Fibroblast of the aortic adventitia (primary cell): ENCODE measurements around the gene TNS4. TPM values are rescaled to one million over a fixed set of nuclear protein-coding genes. Genes with fewer than 3 reads are reported as not detected.

ENCODE experiments used
- DNase-seq: peaks from one replicate; pipeline ENCODE4 v3.0.0-alpha.2; 2010; ENCODE audit warnings: low read depth
- H3K4me3 ChIP-seq: 2 replicates; pipeline ENCODE4 v1.5.1; 2011; ENCODE audit warnings: low read depth, mild to moderate bottlenecking, control low read depth, low read length, moderate library complexity
- CTCF ChIP-seq: IDR thresholded peaks from 2 replicates; pipeline ENCODE4 v1.5.1; 2011; ENCODE audit warnings: mild to moderate bottlenecking, low read length, control low read depth, inconsistent platforms; ENCODE audit not compliant: insufficient read depth
- total RNA-seq: library from RNA; depleted of rRNA; stranded (reverse); fragments of >200 nt; gene quantifications from 2 replicates; pipeline ENCODE4 v1.2.3, GENCODE V29; 2012; ENCODE audit warnings: low replicate concordance

TNS4 gene
- total RNA-seq, 1 donor: not detected

- TF ChIP-seq CTCF: no peak
- DNase-seq: peak; percentile 97
- no peak overlapping the region for H3K4me3 ChIP-seq
These were observed 43.2 kb downstream of the TNS4 start for GRCh38 chr17:40457964-40458791.

- TF ChIP-seq CTCF: no peak
- no peak overlapping the region for H3K4me3 ChIP-seq
- no peak for DNase-seq
These were observed 44.1 kb downstream of the TNS4 start for GRCh38 chr17:40457369-40457768.

GRCh38 chr17:40456396-40456951, 44.9 kb downstream of the TNS4 start:
- TF ChIP-seq CTCF: no peak
- no peak overlapping the region for H3K4me3 ChIP-seq
- DNase-seq: peak; percentile 84

GRCh38 chr17:40454613-40454995, 46.8 kb downstream of the TNS4 start:
- H3K4me3 ChIP-seq: peak overlapping the region; percentile 3
- DNase-seq: no peak
- TF ChIP-seq CTCF: peak; percentile 9

GRCh38 chr17:40453881-40454612, 47.4 kb downstream of the TNS4 start:
- peak overlapping the region; percentile 3 for H3K4me3 ChIP-seq
- peak; percentile 89 for DNase-seq
- TF ChIP-seq CTCF: no peak

- peak overlapping the region; percentile 5 for H3K4me3 ChIP-seq
- DNase-seq: peak; percentile 45
- TF ChIP-seq CTCF: no peak
These were observed 48.5 kb downstream of the TNS4 start for GRCh38 chr17:40452921-40453378.
